Left lung (tissue), 10 donors: Measurements from ENCODE around the gene PRR19. TPM values are rescaled to one million over a fixed set of nuclear protein-coding genes. Genes with fewer than 3 reads are reported as not detected.
"Not testable (repeated sequence)": the region's sequence is repeated elsewhere in the genome, so short reads cannot be mapped to it uniquely, and the experiment has no call there.

Experiments used
- ATAC-seq: fragments of 200-7000 bp; cut with Tn5 transposase; one replicate; pipeline ENCODE4 v1.9.1; 2020; ENCODE audit warnings: moderate library complexity
- DNase-seq, 4 donors: peaks; one replicate each; pipeline ENCODE4 v3.0.0-alpha.2; 2013 to 2020
- H3K27ac ChIP-seq, 2 donors: fragments of 200-600 bp; sonication (generic) in 1 of 2; one replicate each; pipeline versions ENCODE4 v1.5.0 to v1.8.0; 2020 to 2021
- H3K27me3 ChIP-seq, 2 donors: fragments of 200-600 bp; sonication (generic) in 1 of 2; one replicate each; pipeline versions ENCODE4 v1.5.0 to v1.8.0; 2020 to 2021
- H3K36me3 ChIP-seq, 2 donors: fragments of 200-600 bp; sonication (generic) in 1 of 2; one replicate each; pipeline versions ENCODE4 v1.5.0 to v1.8.0; 2020 to 2021
- H3K4me1 ChIP-seq, 2 donors: fragments of 200-600 bp; one replicate each; pipeline ENCODE4 v1.8.0; 2021
- H3K4me3 ChIP-seq, 2 donors: fragments of 200-600 bp; sonication (generic) in 1 of 2; one replicate each; pipeline versions ENCODE4 v1.5.0 to v1.8.0; 2020 to 2021; ENCODE audit warnings: mild to moderate bottlenecking in 1 of 2
- H3K9me3 ChIP-seq, 2 donors: fragments of 200-600 bp; sonication (generic) in 1 of 2; one replicate each; pipeline versions ENCODE4 v1.5.0 to v1.8.0; 2020 to 2021
- CTCF ChIP-seq, 2 donors: fragments of 200-600 bp; sonication (generic) in 1 of 2; IDR thresholded peaks; one replicate each; pipeline versions ENCODE4 v1.5.0 to v1.8.0; 2021; ENCODE audit warnings: antibody characterized with exemption in 2 of 2
- intact Hi-C, 2 donors: fragments of 100-400 bp; cut with DNase I; formaldehyde crosslinking; loops; one replicate each; pipeline versions ENCODE4 v1.11.2 to v1.14.2; 2022
- polyA plus RNA-seq, 6 donors: library from polyadenylated mRNA; unstranded; fragments of 120-200 nt; gene quantifications; one replicate each; pipeline ENCODE4 v1.2.1, GENCODE V29; 2013; ENCODE audit not compliant: insufficient read length in 6 of 6
- total RNA-seq, 2 donors: library from RNA; stranded (reverse); fragmentation: NEBNext Ultra II Directional; extraction: Animal tissue kit (Norgen Biotek cat#: 25700); gene quantifications; one replicate each; pipeline ENCODE4 v1.2.1, GENCODE V29; 2021
- donor health status: DM: no; HTN: yes; CAD: no.
- donor health status: DM: no; HTN: no; CAD: no.

The PRR19 gene
- total and polyA plus RNA-seq, 8 donors: 1.1 to 2.6 (median 1.4) TPM

GRCh38 chr19:42326969-42327368 lies 25.0 kb downstream of the PRR19 start:
- TF ChIP-seq CTCF (IDR thresholded peaks at IDR 0.05): no peak
- Histone ChIP-seq H3K9me3 (no peaks in the 10 kb centered on the region), H3K4me1 (peaks cover 16 to 37% of the 10 kb centered on the region in 2 donors), H3K27ac (no peak overlapping the region), H3K4me3 (no peak overlapping the region), H3K27me3 (peaks cover 22 to 32% of the 10 kb centered on the region in 2 donors), H3K36me3 (no peaks in the 10 kb centered on the region)
- DNase-seq (no peak), ATAC-seq (no peak)
- intact Hi-C loops: no loop called here

- H3K4me3 ChIP-seq: no peak overlapping the region
- H3K36me3 ChIP-seq: no peaks in the 10 kb centered on the region
- DNase-seq (no peak), ATAC-seq (no peak)
- intact Hi-C loops: no loop called here
- no peak overlapping the region for H3K27ac ChIP-seq
- peaks cover 22 to 28% of the 10 kb centered on the region in 2 donors for H3K27me3 ChIP-seq
- no peaks in the 10 kb centered on the region for H3K9me3 ChIP-seq
- H3K4me1 ChIP-seq: peaks cover 16 to 37% of the 10 kb centered on the region in 2 donors
- no peak for TF ChIP-seq CTCF (IDR thresholded peaks at IDR 0.05)
Observed at GRCh38 chr19:42327381-42327780, 25.4 kb downstream of the PRR19 start.

GRCh38 chr19:42328106-42328505 lies 26.2 kb downstream of the PRR19 start:
- Histone ChIP-seq H3K36me3 (no peaks in the 10 kb centered on the region), H3K27me3 (peaks cover 19 to 21% of the 10 kb centered on the region in 2 donors), H3K27ac (no peak overlapping the region), H3K4me3 (no peak overlapping the region), H3K9me3 (no peaks in the 10 kb centered on the region), H3K4me1 (peaks cover 16 to 37% of the 10 kb centered on the region in 2 donors)
- DNase-seq (no peak), ATAC-seq (no peak)
- TF ChIP-seq CTCF (IDR thresholded peaks at IDR 0.05): no peak
- intact Hi-C loops: no loop called here

- H3K27me3 ChIP-seq: peaks cover 11 to 13% of the 10 kb centered on the region in 2 donors
- intact Hi-C loops: no loop called here
- no peak for DNase-seq
- H3K27ac ChIP-seq: no peak overlapping the region
- TF ChIP-seq CTCF (IDR thresholded peaks at IDR 0.05): no peak
- H3K4me1 ChIP-seq: peaks cover 16 to 34% of the 10 kb centered on the region in 2 donors
- ATAC-seq: no peak
- H3K4me3 ChIP-seq: no peak overlapping the region
- H3K36me3 ChIP-seq: no peaks in the 10 kb centered on the region
- H3K9me3 ChIP-seq: no peaks in the 10 kb centered on the region
Observed at GRCh38 chr19:42328854-42329253, 26.9 kb downstream of the PRR19 start.

- no peak for DNase-seq
- no peaks in the 10 kb centered on the region for H3K36me3 ChIP-seq
- H3K27me3 ChIP-seq: no peaks in the 10 kb centered on the region
- no peak overlapping the region for H3K27ac ChIP-seq
- no peak overlapping the region for H3K4me3 ChIP-seq
- no peak for TF ChIP-seq CTCF (IDR thresholded peaks at IDR 0.05)
- H3K9me3 ChIP-seq: no peaks in the 10 kb centered on the region
- ATAC-seq: no peak
- H3K4me1 ChIP-seq: peaks cover 12 to 21% of the 10 kb centered on the region in 2 donors
- intact Hi-C loops: no loop called here
Observed at GRCh38 chr19:42330241-42330711, 28.3 kb downstream of the PRR19 start.

GRCh38 chr19:42331333-42331732 lies 29.4 kb downstream of the PRR19 start:
- H3K27me3 ChIP-seq, DNase-seq, ATAC-seq, H3K36me3 ChIP-seq, H3K4me3 ChIP-seq, intact Hi-C loops, H3K9me3 ChIP-seq, H3K27ac ChIP-seq: not testable (repeated sequence)
- peaks cover 7 to 15% of the 10 kb centered on the region in 2 donors for H3K4me1 ChIP-seq
